ENCODE data around the gene UBN1.

UBN1 gene

DNA sequence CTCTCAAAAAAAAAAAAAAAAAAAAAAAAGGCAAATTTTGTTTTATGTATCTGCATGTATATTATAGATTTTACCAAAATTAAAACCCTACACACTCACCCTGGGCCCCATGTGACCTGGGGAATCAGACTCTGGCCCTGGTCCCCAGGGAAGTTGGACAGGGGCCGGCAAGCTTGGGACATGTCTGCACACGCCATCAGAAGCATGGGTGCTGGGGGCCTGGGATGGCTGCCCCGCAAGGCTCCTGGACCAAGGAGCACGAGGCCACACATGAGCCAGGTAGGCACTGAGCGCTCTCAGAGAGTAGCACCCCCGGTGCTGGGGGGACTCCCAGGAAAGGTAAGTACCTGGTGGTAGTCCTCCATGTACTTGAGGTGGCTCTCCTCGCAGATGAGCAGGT lies 50.0 kb downstream of the UBN1 start:
- TF ChIP-seq SIN3A (IDR thresholded peaks at IDR 0.05; ENCODE audit: borderline replicate concordance, insufficient read depth, low read length) (no peak), TAF1 (IDR thresholded peaks at IDR 0.05; ENCODE audit: borderline replicate concordance, insufficient read depth, low read length) (no peak), POLR2AphosphoS5 (IDR thresholded peaks at IDR 0.05; ENCODE audit: low read depth, low read length) (no peak), FOXP2 (optimal IDR thresholded peaks at IDR 0.05; ENCODE audit: borderline replicate concordance, extremely low read depth, extremely low read length, insufficient read depth) (no peak)
- TF ChIP-seq, protein P1, sequence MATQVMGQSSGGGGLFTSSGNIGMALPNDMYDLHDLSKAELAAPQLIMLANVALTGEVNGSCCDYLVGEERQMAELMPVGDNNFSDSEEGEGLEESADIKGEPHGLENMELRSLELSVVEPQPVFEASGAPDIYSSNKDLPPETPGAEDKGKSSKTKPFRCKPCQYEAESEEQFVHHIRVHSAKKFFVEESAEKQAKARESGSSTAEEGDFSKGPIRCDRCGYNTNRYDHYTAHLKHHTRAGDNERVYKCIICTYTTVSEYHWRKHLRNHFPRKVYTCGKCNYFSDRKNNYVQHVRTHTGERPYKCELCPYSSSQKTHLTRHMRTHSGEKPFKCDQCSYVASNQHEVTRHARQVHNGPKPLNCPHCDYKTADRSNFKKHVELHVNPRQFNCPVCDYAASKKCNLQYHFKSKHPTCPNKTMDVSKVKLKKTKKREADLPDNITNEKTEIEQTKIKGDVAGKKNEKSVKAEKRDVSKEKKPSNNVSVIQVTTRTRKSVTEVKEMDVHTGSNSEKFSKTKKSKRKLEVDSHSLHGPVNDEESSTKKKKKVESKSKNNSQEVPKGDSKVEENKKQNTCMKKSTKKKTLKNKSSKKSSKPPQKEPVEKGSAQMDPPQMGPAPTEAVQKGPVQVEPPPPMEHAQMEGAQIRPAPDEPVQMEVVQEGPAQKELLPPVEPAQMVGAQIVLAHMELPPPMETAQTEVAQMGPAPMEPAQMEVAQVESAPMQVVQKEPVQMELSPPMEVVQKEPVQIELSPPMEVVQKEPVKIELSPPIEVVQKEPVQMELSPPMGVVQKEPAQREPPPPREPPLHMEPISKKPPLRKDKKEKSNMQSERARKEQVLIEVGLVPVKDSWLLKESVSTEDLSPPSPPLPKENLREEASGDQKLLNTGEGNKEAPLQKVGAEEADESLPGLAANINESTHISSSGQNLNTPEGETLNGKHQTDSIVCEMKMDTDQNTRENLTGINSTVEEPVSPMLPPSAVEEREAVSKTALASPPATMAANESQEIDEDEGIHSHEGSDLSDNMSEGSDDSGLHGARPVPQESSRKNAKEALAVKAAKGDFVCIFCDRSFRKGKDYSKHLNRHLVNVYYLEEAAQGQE (IDR thresholded peaks at IDR 0.05; ENCODE audit: insufficient read depth in 1 of 2, low read depth in 2 of 2, low read length in 2 of 2), result no peak

DNA sequence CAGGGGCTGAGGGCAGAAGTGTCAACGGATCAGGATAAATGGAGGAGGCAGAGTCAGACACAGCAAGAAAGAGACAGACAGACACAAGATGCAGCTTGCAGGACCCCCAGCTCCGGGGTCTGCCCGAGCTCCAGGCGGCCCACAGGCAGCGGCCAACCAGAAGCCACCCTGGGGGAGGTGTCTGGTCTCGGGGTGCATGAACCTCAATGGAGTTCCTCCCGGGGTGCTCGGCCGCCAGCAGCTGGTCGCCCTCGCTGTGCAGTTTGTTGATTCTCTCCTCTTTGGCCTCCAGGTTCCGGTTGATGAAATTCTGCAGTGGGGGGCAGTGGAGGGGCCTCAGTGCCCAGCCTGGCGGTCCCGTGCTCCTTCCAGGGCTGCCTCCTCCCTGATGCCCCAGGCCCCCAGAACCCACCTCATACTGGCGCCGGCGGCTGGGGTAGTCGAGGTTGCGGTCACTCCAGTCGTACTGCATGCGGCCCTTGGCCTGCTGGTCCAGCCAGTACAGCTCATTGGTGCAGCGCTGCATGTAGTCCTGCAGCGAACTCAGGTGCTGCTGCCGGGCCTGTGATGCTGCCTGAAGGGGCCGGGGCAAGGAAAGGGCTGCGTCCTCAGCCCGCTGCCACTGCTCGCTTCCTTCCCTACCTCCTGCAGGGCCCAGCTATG lies 51.7 kb downstream of the UBN1 start:
- TF ChIP-seq FOXP2 (optimal IDR thresholded peaks at IDR 0.05; ENCODE audit: borderline replicate concordance, extremely low read depth, extremely low read length, insufficient read depth) (no peak), SIN3A (IDR thresholded peaks at IDR 0.05; ENCODE audit: borderline replicate concordance, insufficient read depth, low read length) (no peak), TAF1 (IDR thresholded peaks at IDR 0.05; ENCODE audit: borderline replicate concordance, insufficient read depth, low read length) (no peak), POLR2AphosphoS5 (IDR thresholded peaks at IDR 0.05; ENCODE audit: low read depth, low read length) (no peak)
- TF ChIP-seq, protein P1 (IDR thresholded peaks at IDR 0.05; ENCODE audit: insufficient read depth in 1 of 2, low read depth in 2 of 2, low read length in 2 of 2), result no peak

DNA sequence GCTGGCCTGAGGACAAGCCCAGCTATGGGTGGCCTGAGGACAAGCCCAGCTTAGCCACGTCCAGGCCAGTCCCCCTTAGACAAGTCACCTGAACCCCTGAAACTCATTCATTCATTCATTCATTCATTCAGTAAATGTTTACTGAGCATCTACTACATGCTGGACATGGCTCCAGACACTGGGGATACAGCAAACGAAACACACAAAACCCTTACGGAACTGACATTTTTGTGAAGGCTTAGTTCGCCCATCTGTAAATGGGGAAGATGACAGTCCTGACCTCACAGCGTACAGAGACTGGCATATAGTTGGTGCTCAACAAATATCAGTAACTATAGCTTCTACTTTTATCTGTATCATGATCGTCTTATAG lies 52.2 kb downstream of the UBN1 start:
- no peak for TF ChIP-seq FOXP2 (optimal IDR thresholded peaks at IDR 0.05; ENCODE audit: borderline replicate concordance, extremely low read depth, extremely low read length, insufficient read depth)
- TF ChIP-seq TAF1 (IDR thresholded peaks at IDR 0.05; ENCODE audit: borderline replicate concordance, insufficient read depth, low read length), result no peak
- TF ChIP-seq SIN3A (IDR thresholded peaks at IDR 0.05; ENCODE audit: borderline replicate concordance, insufficient read depth, low read length), result no peak
- TF ChIP-seq POLR2AphosphoS5 (IDR thresholded peaks at IDR 0.05; ENCODE audit: low read depth, low read length), result no peak
- TF ChIP-seq, protein P1 (IDR thresholded peaks at IDR 0.05; ENCODE audit: insufficient read depth in 1 of 2, low read depth in 2 of 2, low read length in 2 of 2), result no peak

DNA sequence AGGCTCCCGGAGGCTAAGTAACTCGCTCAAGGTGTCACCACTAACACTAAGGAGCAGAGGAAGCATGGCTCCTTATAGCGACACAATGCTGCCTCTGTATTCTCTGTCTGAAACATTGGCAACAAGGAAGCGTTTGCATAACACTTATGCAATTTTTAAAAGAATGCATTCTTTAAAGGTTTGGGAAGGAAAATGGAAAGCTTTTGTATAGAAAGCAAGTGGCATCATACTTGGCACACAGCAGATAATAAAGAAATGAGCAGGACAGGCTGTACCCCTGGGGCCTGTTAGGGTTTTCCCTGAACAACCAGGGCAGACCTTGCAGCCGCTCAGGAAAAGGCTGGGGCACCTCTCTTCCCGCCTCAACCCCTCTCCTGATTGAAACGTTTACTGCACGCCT lies 52.8 kb downstream of the UBN1 start:
- TF ChIP-seq FOXP2 (optimal IDR thresholded peaks at IDR 0.05; ENCODE audit: borderline replicate concordance, extremely low read depth, extremely low read length, insufficient read depth) (no peak), SIN3A (IDR thresholded peaks at IDR 0.05; ENCODE audit: borderline replicate concordance, insufficient read depth, low read length) (no peak), TAF1 (IDR thresholded peaks at IDR 0.05; ENCODE audit: borderline replicate concordance, insufficient read depth, low read length) (no peak), POLR2AphosphoS5 (IDR thresholded peaks at IDR 0.05; ENCODE audit: low read depth, low read length) (no peak)
- TF ChIP-seq, protein P1 (IDR thresholded peaks at IDR 0.05; ENCODE audit: insufficient read depth in 1 of 2, low read depth in 2 of 2, low read length in 2 of 2), result no peak

All from PFSK-1 (cell line).